Gastroesophageal sphincter (tissue), 3 donors: Measurements from ENCODE around the gene MRPS21.
A peak's percentile ranks its signal among the peaks of the same experiment; 100 is the strongest.

Experiments
- EP300 ChIP-seq: sonication (generic); formaldehyde crosslinking; IDR thresholded peaks from one replicate; pipeline ENCODE4 v1.6.1; 2017; ENCODE audit warnings: antibody characterized with exemption, mild to moderate bottlenecking
- POLR2A ChIP-seq, 2 donors: fragments of 450-650 bp; IDR thresholded peaks; one replicate each; pipeline ENCODE4 v1.6.1; 2017; ENCODE audit warnings: antibody characterized with exemption in 2 of 2, mild to moderate bottlenecking in 2 of 2, moderate library complexity in 1 of 2
- POLR2AphosphoS5 ChIP-seq: sonication (generic); formaldehyde crosslinking; IDR thresholded peaks from one replicate; pipeline ENCODE4 v1.6.1; 2017; ENCODE audit warnings: antibody characterized with exemption
- TF ChIP-seq, protein P1 (sequence below), 4 experiments: fragments of 200-600 bp in 2 of 4; fragments of 450-650 bp in 2 of 4; sonication (generic) in 1 of 4; IDR thresholded peaks; one replicate each; pipeline ENCODE4 v1.5.1; 2017 to 2019; ENCODE audit warnings: antibody characterized with exemption in 4 of 4, mild to moderate bottlenecking in 2 of 4, moderate library complexity in 2 of 4

DNA sequence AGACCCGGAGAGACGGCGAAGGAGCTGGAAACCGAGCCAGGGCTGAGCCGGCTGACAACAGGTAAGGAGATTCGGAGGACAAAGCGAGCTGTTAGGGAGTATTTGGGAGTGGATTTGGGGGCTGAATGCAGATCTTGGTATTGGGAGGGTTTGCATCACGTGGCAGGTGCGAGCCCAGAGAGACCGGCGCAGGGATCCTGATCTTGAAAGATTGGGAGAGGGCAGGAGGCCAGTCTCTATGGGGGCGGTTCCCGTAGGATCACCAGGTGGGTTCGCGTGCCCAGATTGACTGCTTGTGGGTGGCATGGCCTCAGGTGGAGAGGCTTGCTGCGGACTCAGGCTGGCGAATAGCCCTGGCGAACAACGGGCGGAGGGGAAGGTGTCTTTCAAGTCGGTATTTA, 11.1 kb upstream of the MRPS21 start:
- TF ChIP-seq, protein P1, sequence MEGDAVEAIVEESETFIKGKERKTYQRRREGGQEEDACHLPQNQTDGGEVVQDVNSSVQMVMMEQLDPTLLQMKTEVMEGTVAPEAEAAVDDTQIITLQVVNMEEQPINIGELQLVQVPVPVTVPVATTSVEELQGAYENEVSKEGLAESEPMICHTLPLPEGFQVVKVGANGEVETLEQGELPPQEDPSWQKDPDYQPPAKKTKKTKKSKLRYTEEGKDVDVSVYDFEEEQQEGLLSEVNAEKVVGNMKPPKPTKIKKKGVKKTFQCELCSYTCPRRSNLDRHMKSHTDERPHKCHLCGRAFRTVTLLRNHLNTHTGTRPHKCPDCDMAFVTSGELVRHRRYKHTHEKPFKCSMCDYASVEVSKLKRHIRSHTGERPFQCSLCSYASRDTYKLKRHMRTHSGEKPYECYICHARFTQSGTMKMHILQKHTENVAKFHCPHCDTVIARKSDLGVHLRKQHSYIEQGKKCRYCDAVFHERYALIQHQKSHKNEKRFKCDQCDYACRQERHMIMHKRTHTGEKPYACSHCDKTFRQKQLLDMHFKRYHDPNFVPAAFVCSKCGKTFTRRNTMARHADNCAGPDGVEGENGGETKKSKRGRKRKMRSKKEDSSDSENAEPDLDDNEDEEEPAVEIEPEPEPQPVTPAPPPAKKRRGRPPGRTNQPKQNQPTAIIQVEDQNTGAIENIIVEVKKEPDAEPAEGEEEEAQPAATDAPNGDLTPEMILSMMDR (IDR thresholded peaks at IDR 0.05) = no peak
- TF ChIP-seq EP300 (no peak), POLR2A (IDR thresholded peaks at IDR 0.05) (peak; percentile 83 to 86), POLR2AphosphoS5 (peak; percentile 76)
